Gastroesophageal sphincter (tissue), 4 donors: ENCODE measurements around the gene MINDY1. TPM values are rescaled to one million over a fixed set of nuclear protein-coding genes. Genes with fewer than 3 reads are reported as not detected.

Experiments used
- ATAC-seq: fragments of 150-250 bp; one replicate; pipeline ENCODE4 v1.9.1; 2016; ENCODE audit warnings: mild to moderate bottlenecking, moderate library complexity
- H3K27ac ChIP-seq, 4 donors: fragments of 200-600 bp; sonication (generic) in 3 of 4; 1 replicate in 3 of 4; 2 replicates in 1 of 4; pipeline ENCODE4 v1.5.1; 2016 to 2019
- H3K27me3 ChIP-seq: fragments of 200-600 bp; sonication (generic); one replicate; pipeline ENCODE4 v1.5.1; 2019
- H3K36me3 ChIP-seq, 2 donors: fragments of 200-600 bp; sonication (generic); one replicate each; pipeline ENCODE4 v1.5.1; 2019; ENCODE audit warnings: control low read depth in 1 of 2
- H3K4me1 ChIP-seq, 3 donors: fragments of 200-600 bp; sonication (generic); 1 replicate in 2 of 3; 2 replicates in 1 of 3; pipeline ENCODE4 v1.5.1; 2016 to 2019; ENCODE audit warnings: control low read depth in 2 of 3
- H3K4me3 ChIP-seq, 2 donors: fragments of 200-600 bp; sonication (generic); one replicate each; pipeline ENCODE4 v1.5.1; 2019; ENCODE audit warnings: mild to moderate bottlenecking in 1 of 2, moderate library complexity in 1 of 2
- H3K9me3 ChIP-seq, 3 donors: fragments of 200-600 bp; sonication (generic); one replicate each; pipeline ENCODE4 v1.5.1; 2017 to 2019; ENCODE audit warnings: control low read depth in 2 of 3
- EP300 ChIP-seq: sonication (generic); formaldehyde crosslinking; IDR thresholded peaks from one replicate; pipeline ENCODE4 v1.6.1; 2017; ENCODE audit warnings: antibody characterized with exemption, mild to moderate bottlenecking
- POLR2A ChIP-seq, 2 donors: fragments of 450-650 bp; IDR thresholded peaks; one replicate each; pipeline ENCODE4 v1.6.1; 2017; ENCODE audit warnings: antibody characterized with exemption in 2 of 2, mild to moderate bottlenecking in 2 of 2, moderate library complexity in 1 of 2
- POLR2AphosphoS5 ChIP-seq: sonication (generic); formaldehyde crosslinking; IDR thresholded peaks from one replicate; pipeline ENCODE4 v1.6.1; 2017; ENCODE audit warnings: antibody characterized with exemption
- WGBS, 2 donors: methylation state at CpG; one replicate each; pipeline ENCODE4 v1.1.5; 2018; ENCODE audit warnings: low coverage in 1 of 2; 5-methylcytosine and 5-hydroxymethylcytosine counted together
- small RNA-seq, 4 donors: library from RNA; depleted of rRNA; stranded (forward); fragments of <200 nt; gene quantifications; one replicate each; pipeline ENCODE3, GENCODE V24; 2016
- total RNA-seq, 4 donors: library from RNA; depleted of rRNA; stranded (reverse); fragments of >200 nt; gene quantifications; one replicate each; pipeline ENCODE4 v1.1.0, GENCODE V29; 2016
- TF ChIP-seq, protein P1 (sequence below), 4 experiments: fragments of 200-600 bp in 2 of 4; fragments of 450-650 bp in 2 of 4; sonication (generic) in 1 of 4; IDR thresholded peaks; one replicate each; pipeline ENCODE4 v1.5.1; 2017 to 2019; ENCODE audit warnings: antibody characterized with exemption in 4 of 4, mild to moderate bottlenecking in 2 of 4, moderate library complexity in 2 of 4

MINDY1 gene
- total RNA-seq, 4 donors from 2014 or later: 21.2 to 39.2 (median 33.2) TPM

DNA sequence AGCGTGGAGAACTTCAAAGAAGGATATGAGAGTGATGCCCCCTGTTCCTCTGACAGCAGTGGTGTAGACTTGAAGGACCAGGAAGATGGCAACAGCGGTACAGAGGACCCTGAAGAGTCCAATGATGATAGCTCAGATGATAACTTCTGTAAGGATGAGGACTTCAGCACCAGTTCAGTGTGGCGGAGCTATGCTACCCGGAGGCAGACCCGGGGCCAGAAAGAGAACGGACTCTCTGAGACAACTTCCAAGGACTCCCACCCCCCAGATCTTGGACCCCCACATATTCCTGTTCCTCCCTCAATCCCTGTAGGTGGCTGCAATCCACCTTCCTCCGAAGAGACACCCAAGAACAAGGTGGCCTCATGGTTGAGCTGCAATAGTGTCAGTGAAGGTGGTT lies 46.1 kb downstream of the MINDY1 start:
- no peak overlapping the region for H3K27ac ChIP-seq
- TF ChIP-seq EP300 (no peak), POLR2A (IDR thresholded peaks at IDR 0.05) (no peak), POLR2AphosphoS5 (no peak)
- TF ChIP-seq, protein P1, sequence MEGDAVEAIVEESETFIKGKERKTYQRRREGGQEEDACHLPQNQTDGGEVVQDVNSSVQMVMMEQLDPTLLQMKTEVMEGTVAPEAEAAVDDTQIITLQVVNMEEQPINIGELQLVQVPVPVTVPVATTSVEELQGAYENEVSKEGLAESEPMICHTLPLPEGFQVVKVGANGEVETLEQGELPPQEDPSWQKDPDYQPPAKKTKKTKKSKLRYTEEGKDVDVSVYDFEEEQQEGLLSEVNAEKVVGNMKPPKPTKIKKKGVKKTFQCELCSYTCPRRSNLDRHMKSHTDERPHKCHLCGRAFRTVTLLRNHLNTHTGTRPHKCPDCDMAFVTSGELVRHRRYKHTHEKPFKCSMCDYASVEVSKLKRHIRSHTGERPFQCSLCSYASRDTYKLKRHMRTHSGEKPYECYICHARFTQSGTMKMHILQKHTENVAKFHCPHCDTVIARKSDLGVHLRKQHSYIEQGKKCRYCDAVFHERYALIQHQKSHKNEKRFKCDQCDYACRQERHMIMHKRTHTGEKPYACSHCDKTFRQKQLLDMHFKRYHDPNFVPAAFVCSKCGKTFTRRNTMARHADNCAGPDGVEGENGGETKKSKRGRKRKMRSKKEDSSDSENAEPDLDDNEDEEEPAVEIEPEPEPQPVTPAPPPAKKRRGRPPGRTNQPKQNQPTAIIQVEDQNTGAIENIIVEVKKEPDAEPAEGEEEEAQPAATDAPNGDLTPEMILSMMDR (IDR thresholded peaks at IDR 0.05): no peak
- H3K9me3 ChIP-seq: no peaks in the 10 kb centered on the region
- H3K4me3 ChIP-seq: no peak overlapping the region
- H3K27me3 ChIP-seq: no peaks in the 10 kb centered on the region
- no peak for ATAC-seq
- H3K36me3 ChIP-seq: peaks cover 0 to 99% of the 10 kb centered on the region in 2 donors
- 93 to 96% methylated on average over 4 to 5 of the region's 7 CpGs for WGBS, 2 donors
- no peaks in the 10 kb centered on the region for H3K4me1 ChIP-seq

DNA sequence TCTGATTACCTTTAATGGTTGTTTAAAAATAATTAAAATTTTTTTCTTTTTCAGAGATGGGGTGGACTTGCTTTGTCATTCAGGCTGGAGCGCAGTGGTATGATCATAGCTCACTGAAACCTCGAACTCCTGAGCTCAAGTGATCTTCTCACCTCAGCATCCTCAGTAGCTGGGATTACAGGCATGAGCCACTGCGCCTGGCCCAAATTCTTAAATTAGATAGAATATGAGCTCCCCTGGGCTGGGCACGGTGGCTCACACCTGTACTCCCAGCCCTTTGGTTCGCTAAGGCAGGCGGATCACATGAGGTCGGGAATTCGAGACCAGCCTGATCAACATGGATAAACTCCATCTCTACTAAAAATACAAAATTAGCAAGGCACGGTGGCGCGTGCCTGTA lies 49.0 kb downstream of the MINDY1 start:
- WGBS, 2 donors: 98 to 100% methylated on average over 3 to 9 of the region's 11 CpGs
- no peaks in the 10 kb centered on the region for H3K4me1 ChIP-seq
- no peaks in the 10 kb centered on the region for H3K9me3 ChIP-seq
- H3K36me3 ChIP-seq: peaks cover 0 to 99% of the 10 kb centered on the region in 2 donors
- H3K27ac ChIP-seq: no peak overlapping the region
- ATAC-seq: no peak
- no peak overlapping the region for H3K4me3 ChIP-seq
- no peaks in the 10 kb centered on the region for H3K27me3 ChIP-seq
- TF ChIP-seq EP300 (no peak), POLR2AphosphoS5 (no peak), POLR2A (IDR thresholded peaks at IDR 0.05) (no peak)
- TF ChIP-seq, protein P1 (IDR thresholded peaks at IDR 0.05): no peak

DNA sequence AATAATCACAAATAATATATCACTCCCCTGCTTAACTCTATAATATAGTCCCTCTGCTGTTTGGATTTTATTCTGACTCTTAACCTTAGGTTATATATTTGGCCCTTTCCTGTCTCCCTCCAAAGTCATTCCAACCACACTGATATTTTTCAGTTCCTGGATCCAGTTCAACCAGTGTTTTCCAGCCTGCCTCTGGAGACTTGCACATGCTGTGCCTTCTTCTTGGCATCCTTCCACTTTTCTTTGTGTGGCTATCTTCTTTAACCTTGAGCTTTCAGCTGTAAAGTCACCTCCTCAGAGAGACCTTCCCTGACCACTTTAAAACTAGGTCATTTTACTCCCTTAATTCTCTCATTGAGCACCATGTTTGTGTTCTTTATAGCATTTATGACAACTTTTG lies 51.4 kb downstream of the MINDY1 start:
- ATAC-seq: no peak
- TF ChIP-seq POLR2A (IDR thresholded peaks at IDR 0.05) (no peak), EP300 (no peak), POLR2AphosphoS5 (no peak)
- TF ChIP-seq, protein P1 (IDR thresholded peaks at IDR 0.05): no peak
- Histone ChIP-seq H3K9me3 (no peaks in the 10 kb centered on the region), H3K4me1 (no peaks in the 10 kb centered on the region), H3K27me3 (no peaks in the 10 kb centered on the region), H3K36me3 (peaks cover 0 to 99% of the 10 kb centered on the region in 2 donors), H3K4me3 (no peak overlapping the region), H3K27ac (no peak overlapping the region)

DNA sequence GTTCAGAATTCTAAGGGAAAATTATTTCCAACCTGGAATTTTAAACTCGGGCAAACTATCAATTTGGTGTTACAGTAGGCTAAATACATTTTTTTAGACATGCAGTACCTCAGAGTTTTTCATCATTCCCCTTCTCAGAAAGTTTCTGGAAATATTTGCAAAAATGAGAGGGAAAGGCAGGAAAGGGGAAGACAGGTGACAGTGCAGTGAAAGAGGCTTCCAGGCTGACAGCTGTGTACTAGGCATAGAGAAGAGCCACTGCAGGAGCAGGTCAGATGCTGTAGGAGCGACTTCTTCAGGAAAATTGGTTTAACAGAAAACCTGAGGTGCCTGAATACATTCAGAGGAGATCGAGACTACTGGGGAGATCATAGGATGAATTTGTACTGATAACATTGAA lies 52.0 kb downstream of the MINDY1 start:
- Histone ChIP-seq H3K27me3 (no peaks in the 10 kb centered on the region), H3K9me3 (no peaks in the 10 kb centered on the region), H3K36me3 (peaks cover 0 to 99% of the 10 kb centered on the region in 2 donors), H3K4me3 (no peak overlapping the region), H3K4me1 (no peaks in the 10 kb centered on the region), H3K27ac (no peak overlapping the region)
- ATAC-seq: no peak
- WGBS, 2 donors: 90 to 96% methylated on average over 3 of the region's 3 CpGs
- no peak for TF ChIP-seq EP300
- no peak for TF ChIP-seq POLR2AphosphoS5
- TF ChIP-seq POLR2A (IDR thresholded peaks at IDR 0.05): no peak
- TF ChIP-seq, protein P1 (IDR thresholded peaks at IDR 0.05): no peak

Small RNA genes lying within 50 kb of the gene (small RNA-seq; reads per million reads assigned to genes)
- 0 reads per million in 4 donors for gene RNU6-884P

Other genes with a start within 250 kb of the MINDY1 start
- 10 to 100 TPM in 3 of 4 donors, 1 to 10 TPM in 1; 9.3 to 80.3 (median 50.4) TPM for gene CTSS, start 241.1 kb downstream of the MINDY1 start, total RNA-seq
- 10 to 100 TPM; 29.1 to 69.1 (median 50.4) TPM for gene CTSK, start 198.6 kb downstream of the MINDY1 start, total RNA-seq
- 10 to 100 TPM; 43.2 to 53.2 (median 50.2) TPM for gene ARNT, start 130.3 kb downstream of the MINDY1 start, total RNA-seq
- gene CTXND2, start 119.8 kb downstream of the MINDY1 start, total RNA-seq: not detected
- 10 to 100 TPM; 21.9 to 32.2 (median 28.7) TPM for gene SETDB1, start 80.5 kb downstream of the MINDY1 start, total RNA-seq
- gene CERS2, start 32.1 kb downstream of the MINDY1 start, total RNA-seq: 100 to 1,000 TPM in 3 of 4 donors, 10 to 100 TPM in 1; 98.3 to 142 (median 127) TPM
- gene ANXA9, start 24.6 kb downstream of the MINDY1 start, total RNA-seq: under 1 TPM in 1 of 4 donors, not detected in 3; 0.31 TPM
- 10 to 100 TPM; 24.2 to 28.9 (median 26.7) TPM for gene PRUNE1, start 1.5 kb upstream of the MINDY1 start, total RNA-seq
- gene BNIPL, start 29.7 kb upstream of the MINDY1 start, total RNA-seq: 1 to 10 TPM in 1 of 4 donors, under 1 TPM in 3; 0.13 to 6.1 (median 0.70) TPM
- gene C1orf56, start 40.8 kb upstream of the MINDY1 start, total RNA-seq: 1 to 10 TPM; 3.7 to 9.8 (median 7.0) TPM
- 10 to 100 TPM; 51.2 to 56.0 (median 54.4) TPM for gene CDC42SE1, start 52.7 kb upstream of the MINDY1 start, total RNA-seq
- 1 to 10 TPM in 2 of 4 donors, under 1 TPM in 2; 0.16 to 1.8 (median 1.1) TPM for gene MLLT11, start 53.5 kb upstream of the MINDY1 start, total RNA-seq
- gene GABPB2, start 63.9 kb upstream of the MINDY1 start, total RNA-seq: 10 to 100 TPM; 20.6 to 28.5 (median 21.6) TPM
- gene SEMA6C, start 139.7 kb upstream of the MINDY1 start, total RNA-seq: 10 to 100 TPM in 1 of 4 donors, 1 to 10 TPM in 3; 6.1 to 13.9 (median 8.0) TPM
- gene TNFAIP8L2, start 149.7 kb upstream of the MINDY1 start, total RNA-seq: 1 to 10 TPM in 3 of 4 donors, under 1 TPM in 1; 0.85 to 7.2 (median 4.4) TPM
- gene LYSMD1, start 159.0 kb upstream of the MINDY1 start, total RNA-seq: 10 to 100 TPM; 14.0 to 28.6 (median 14.4) TPM
- gene SCNM1, start 159.2 kb upstream of the MINDY1 start, total RNA-seq: 10 to 100 TPM; 18.7 to 32.0 (median 25.6) TPM
- 1 to 10 TPM in 1 of 4 donors, not detected in 3; 2.2 TPM for gene TMOD4, start 169.1 kb upstream of the MINDY1 start, total RNA-seq
- 10 to 100 TPM; 46.4 to 82.0 (median 66.5) TPM for gene VPS72, start 183.3 kb upstream of the MINDY1 start, total RNA-seq
- 10 to 100 TPM; 42.8 to 80.1 (median 49.9) TPM for gene PIP5K1A, start 191.7 kb upstream of the MINDY1 start, total RNA-seq
- 100 to 1,000 TPM; 163 to 184 (median 171) TPM for gene PSMD4, start 247.8 kb upstream of the MINDY1 start, total RNA-seq